Measurements from ENCODE around the gene HEATR1. TPM values are rescaled to one million over a fixed set of nuclear protein-coding genes. Genes with fewer than 3 reads are reported as not detected.

The HEATR1 gene
- total RNA-seq, 1 experiment from 2014 or later, result 43.0 TPM

DNA sequence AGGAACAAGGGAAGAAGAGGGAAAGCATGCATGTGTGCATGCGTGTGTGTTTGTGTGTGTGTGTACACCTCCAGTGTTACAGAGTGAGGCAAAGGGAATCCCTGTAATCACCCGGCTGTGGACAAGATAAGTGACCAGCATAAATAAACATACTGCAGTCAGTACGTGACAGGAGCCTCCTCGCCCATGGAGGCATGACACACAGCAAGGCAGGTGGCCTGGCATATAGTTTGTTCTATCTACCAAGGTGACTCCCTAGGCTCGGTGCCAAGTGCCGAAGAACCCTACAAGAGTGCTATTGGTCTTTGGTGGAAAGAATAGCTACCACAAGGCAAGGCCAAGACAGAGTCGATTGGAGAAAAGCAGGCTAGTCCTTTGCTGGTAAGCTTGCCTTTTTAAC is 31.7 kb upstream of the HEATR1 start:
- POLR2A ChIA-PET (ENCODE audit: unreplicated experiment), result no interaction called here
- H3K4me2 ChIP-seq, result no peak overlapping the region

DNA sequence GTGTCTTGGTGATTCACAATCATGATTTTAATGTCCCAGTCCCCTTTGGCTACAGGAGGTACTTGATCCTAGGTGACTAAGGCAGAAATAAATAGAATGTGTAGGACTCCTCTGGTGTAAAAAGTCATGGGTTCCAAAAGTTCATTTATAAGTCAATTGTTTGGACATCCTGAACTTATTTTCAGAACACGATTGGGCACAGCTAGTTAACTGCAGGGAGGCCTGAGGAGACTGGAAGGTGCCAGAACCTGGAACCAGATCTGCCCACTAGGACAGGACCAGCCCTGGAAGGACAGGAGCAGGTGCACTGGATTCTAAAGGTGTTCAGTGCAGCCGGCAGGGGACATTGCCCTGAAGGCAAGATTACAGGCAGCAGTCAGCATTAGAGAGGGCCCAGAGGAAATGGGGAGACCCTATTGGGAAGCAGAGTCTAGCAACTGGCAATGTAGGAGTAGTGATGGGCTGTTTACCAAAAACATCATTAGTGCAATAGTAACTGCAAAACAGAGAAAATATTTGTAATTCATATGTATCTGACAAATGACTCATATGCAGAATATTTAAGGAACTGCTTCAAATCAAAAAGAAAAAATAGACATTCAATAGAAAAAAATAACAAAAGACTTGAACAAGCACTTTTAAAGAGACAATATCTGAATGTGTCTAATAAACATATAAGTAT is 23.6 kb upstream of the HEATR1 start:
- POLR2A ChIA-PET (ENCODE audit: unreplicated experiment), result no interaction called here

More for the DNA sequence above, 31.7 kb upstream of the HEATR1 start:
- TF ChIP-seq EZH2 (IDR thresholded peaks at IDR 0.05; ENCODE audit: low read depth) (no peak), CTCF (conservative IDR thresholded peaks at IDR 0.05) (no peak)
- DNase-seq, result no peak
- Histone ChIP-seq H3K36me3 (ENCODE audit: low read depth) (no peaks in the 10 kb centered on the region), H3K4me3 (no peak overlapping the region), H3F3A (ENCODE audit: insufficient read depth, low read depth) (no peaks in the 10 kb centered on the region), H3K4me1 (replicated peaks; ENCODE audit: insufficient read depth) (no peaks in the 10 kb centered on the region), H3K9me3 (ENCODE audit: insufficient read depth, low read depth) (no peaks in the 10 kb centered on the region), H3K79me2 (ENCODE audit: low read depth) (no peaks in the 10 kb centered on the region), H2AFZ (no peak overlapping the region), H4K20me1 (ENCODE audit: insufficient read depth) (no peaks in the 10 kb centered on the region), H3K9me2 (ENCODE audit: insufficient read depth) (no peaks in the 10 kb centered on the region), H3K27me3 (ENCODE audit: insufficient read depth, low read depth) (peaks cover 86% of the 10 kb centered on the region), H3K27ac (no peak overlapping the region)
- intact Hi-C loops (cut with micrococcal nuclease; ENCODE audit: unreplicated experiment), result no loop called here
- CTCF ChIA-PET, result no interaction called here
- BruUV-seq (replicated peaks), result no TSS peak

GRCh38 chr1:236623371-236624166 is 19.3 kb upstream of the HEATR1 start:
- intact Hi-C loops (cut with micrococcal nuclease; ENCODE audit: unreplicated experiment), result no loop called here
- no peaks in the 10 kb centered on the region for H3K79me2 ChIP-seq (ENCODE audit: low read depth)
- 0 out of 2 replicates have a peak, but pooled peaks cover 4% of the 10 kb centered on the region for H3K9me2 ChIP-seq (ENCODE audit: insufficient read depth)
- H4K20me1 ChIP-seq (ENCODE audit: insufficient read depth), result no peaks in the 10 kb centered on the region
- no peak for DNase-seq
- H3F3A ChIP-seq (ENCODE audit: insufficient read depth, low read depth), result no peaks in the 10 kb centered on the region
- no peak overlapping the region for H3K4me3 ChIP-seq
- H3K27ac ChIP-seq, result no peak overlapping the region
- no peaks in the 10 kb centered on the region for H3K36me3 ChIP-seq (ENCODE audit: low read depth)
- no TSS peak for BruUV-seq (replicated peaks)
- ChIA-PET POLR2A (ENCODE audit: unreplicated experiment) (no interaction called here), CTCF (no interaction called here)
- peaks cover 33% of the 10 kb centered on the region for H3K27me3 ChIP-seq (ENCODE audit: insufficient read depth, low read depth)
- TF ChIP-seq EZH2 (IDR thresholded peaks at IDR 0.05; ENCODE audit: low read depth), result no peak
- TF ChIP-seq CTCF (conservative IDR thresholded peaks at IDR 0.05), result no peak
- H3K4me1 ChIP-seq (replicated peaks; ENCODE audit: insufficient read depth), result no peaks in the 10 kb centered on the region
- H2AFZ ChIP-seq, result no peak overlapping the region
- no peak overlapping the region for H3K4me2 ChIP-seq
- H3K9me3 ChIP-seq (ENCODE audit: insufficient read depth, low read depth), result peaks cover 10% of the 10 kb centered on the region; the same call in 1 of the 2 replicates

More for the DNA sequence above, 23.6 kb upstream of the HEATR1 start:
- H3K9me3 ChIP-seq (ENCODE audit: insufficient read depth, low read depth), result no peaks in the 10 kb centered on the region; the same call in 1 of the 2 replicates
- no peak overlapping the region for H3K4me3 ChIP-seq
- H3K9me2 ChIP-seq (ENCODE audit: insufficient read depth), result no peaks in the 10 kb centered on the region
- no peaks in the 10 kb centered on the region for H3K79me2 ChIP-seq (ENCODE audit: low read depth)
- H2AFZ ChIP-seq, result no peak overlapping the region
- H3F3A ChIP-seq (ENCODE audit: insufficient read depth, low read depth), result no peaks in the 10 kb centered on the region
- no peaks in the 10 kb centered on the region for H3K36me3 ChIP-seq (ENCODE audit: low read depth)
- DNase-seq, result no peak
- peaks cover 56% of the 10 kb centered on the region for H3K27me3 ChIP-seq (ENCODE audit: insufficient read depth, low read depth)
- no peak overlapping the region for H3K27ac ChIP-seq
- H4K20me1 ChIP-seq (ENCODE audit: insufficient read depth), result no peaks in the 10 kb centered on the region
- intact Hi-C loops (cut with micrococcal nuclease; ENCODE audit: unreplicated experiment), result no loop called here
- no peak for TF ChIP-seq EZH2 (IDR thresholded peaks at IDR 0.05; ENCODE audit: low read depth)
- TF ChIP-seq CTCF (conservative IDR thresholded peaks at IDR 0.05), result no peak
- no TSS peak for BruUV-seq (replicated peaks)
- H3K4me2 ChIP-seq, result no peak overlapping the region
- no peaks in the 10 kb centered on the region for H3K4me1 ChIP-seq (replicated peaks; ENCODE audit: insufficient read depth)
- CTCF ChIA-PET, result no interaction called here
